Fibroblast of mammary gland (primary cell): Measurements from ENCODE around the gene ODF4.

Source experiments
- DNase-seq: peaks from one replicate; pipeline ENCODE4 v3.0.0-alpha.2; 2010; ENCODE audit warnings: low read depth
- H3K4me3 ChIP-seq: 2 replicates; pipeline ENCODE4 v1.5.1; 2011; ENCODE audit warnings: low read depth, mild to moderate bottlenecking, low read length, moderate library complexity; ENCODE audit not compliant: control insufficient read depth
- TF ChIP-seq, protein P1 (sequence below): conservative IDR thresholded peaks from 2 replicates; pipeline ENCODE4 v1.5.1; 2011; ENCODE audit warnings: low read depth, low read length, inconsistent platforms; ENCODE audit not compliant: control insufficient read depth, insufficient read depth

The ODF4 gene

GRCh38 chr17:8350339-8350738, 10.7 kb downstream of the ODF4 start:
- DNase-seq: no peak
- TF ChIP-seq, protein P1, sequence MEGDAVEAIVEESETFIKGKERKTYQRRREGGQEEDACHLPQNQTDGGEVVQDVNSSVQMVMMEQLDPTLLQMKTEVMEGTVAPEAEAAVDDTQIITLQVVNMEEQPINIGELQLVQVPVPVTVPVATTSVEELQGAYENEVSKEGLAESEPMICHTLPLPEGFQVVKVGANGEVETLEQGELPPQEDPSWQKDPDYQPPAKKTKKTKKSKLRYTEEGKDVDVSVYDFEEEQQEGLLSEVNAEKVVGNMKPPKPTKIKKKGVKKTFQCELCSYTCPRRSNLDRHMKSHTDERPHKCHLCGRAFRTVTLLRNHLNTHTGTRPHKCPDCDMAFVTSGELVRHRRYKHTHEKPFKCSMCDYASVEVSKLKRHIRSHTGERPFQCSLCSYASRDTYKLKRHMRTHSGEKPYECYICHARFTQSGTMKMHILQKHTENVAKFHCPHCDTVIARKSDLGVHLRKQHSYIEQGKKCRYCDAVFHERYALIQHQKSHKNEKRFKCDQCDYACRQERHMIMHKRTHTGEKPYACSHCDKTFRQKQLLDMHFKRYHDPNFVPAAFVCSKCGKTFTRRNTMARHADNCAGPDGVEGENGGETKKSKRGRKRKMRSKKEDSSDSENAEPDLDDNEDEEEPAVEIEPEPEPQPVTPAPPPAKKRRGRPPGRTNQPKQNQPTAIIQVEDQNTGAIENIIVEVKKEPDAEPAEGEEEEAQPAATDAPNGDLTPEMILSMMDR: no peak
- no peak overlapping the region for H3K4me3 ChIP-seq

- H3K4me3 ChIP-seq: no peak overlapping the region
- TF ChIP-seq, protein P1: no peak
- no peak for DNase-seq
These were observed 14.1 kb downstream of the ODF4 start for GRCh38 chr17:8353736-8354135.

GRCh38 chr17:8354236-8354635, 14.6 kb downstream of the ODF4 start:
- H3K4me3 ChIP-seq: no peak overlapping the region
- TF ChIP-seq, protein P1: no peak
- DNase-seq: no peak

DNA sequence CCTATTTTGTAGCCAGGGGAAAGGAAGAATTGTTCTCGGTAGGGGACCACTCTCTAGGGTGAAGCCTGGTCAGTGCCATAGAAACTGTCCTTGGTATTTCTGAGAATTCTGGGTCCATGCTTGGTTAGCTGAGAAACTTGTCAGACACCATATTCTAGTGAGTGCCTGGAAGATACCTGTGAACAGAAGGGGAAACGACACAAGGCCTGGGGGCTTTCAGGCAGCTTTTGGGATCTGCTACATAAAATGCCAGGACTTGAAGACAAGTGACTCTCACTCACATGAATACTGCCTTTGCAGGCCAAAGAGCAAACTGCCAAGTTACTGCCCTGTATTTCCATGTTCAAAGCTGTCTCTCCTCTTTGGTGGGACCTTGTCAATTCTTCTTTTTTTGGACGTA, 18.3 kb downstream of the ODF4 start:
- DNase-seq: no peak
- no peak overlapping the region for H3K4me3 ChIP-seq
- TF ChIP-seq, protein P1: no peak

DNA sequence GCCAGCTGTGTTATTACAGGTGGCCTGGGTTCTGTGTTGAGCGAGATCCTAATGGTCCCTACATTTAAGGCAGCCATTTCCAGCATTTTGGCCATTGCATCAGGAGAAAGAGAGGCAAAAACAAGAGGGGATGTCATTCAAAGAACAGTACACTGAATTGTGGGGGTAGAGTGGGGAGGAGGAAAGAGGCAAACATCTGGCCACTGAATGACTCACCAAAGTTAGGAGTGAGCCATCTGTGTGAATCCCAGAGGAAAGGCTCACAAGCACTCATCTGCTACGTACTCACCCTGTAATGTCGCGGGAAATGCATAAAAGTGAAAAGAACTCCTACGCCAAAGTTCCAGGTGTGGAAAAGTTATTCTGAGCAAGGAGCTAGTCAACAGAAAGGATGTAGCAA, 20.1 kb downstream of the ODF4 start:
- no peak overlapping the region for H3K4me3 ChIP-seq
- DNase-seq: peak; percentile 97
- TF ChIP-seq, protein P1: no peak

GRCh38 chr17:8360260-8360659, 20.6 kb downstream of the ODF4 start:
- no peak for DNase-seq
- no peak overlapping the region for H3K4me3 ChIP-seq
- TF ChIP-seq, protein P1: no peak

DNA sequence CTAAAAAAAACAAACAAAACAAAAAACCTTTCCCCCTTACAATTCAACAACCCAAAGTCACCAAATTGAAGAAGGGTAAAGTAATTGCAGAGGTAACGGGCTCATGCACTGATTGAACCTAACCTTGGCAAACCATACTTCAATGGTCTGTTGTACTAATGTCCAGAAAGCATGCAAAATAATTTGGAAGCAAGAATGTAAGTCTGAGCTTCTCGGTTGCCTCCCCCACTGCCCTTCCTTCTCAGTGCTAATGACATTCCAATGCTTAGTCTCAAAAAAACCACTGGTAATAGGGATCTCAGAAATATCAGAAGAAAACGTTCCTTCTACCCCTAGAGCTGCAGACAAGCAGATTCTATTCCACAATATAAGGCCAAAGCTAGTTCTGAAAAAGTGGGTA, 21.1 kb downstream of the ODF4 start:
- no peak overlapping the region for H3K4me3 ChIP-seq
- DNase-seq: no peak
- TF ChIP-seq, protein P1: no peak
